OCI-LY7 (cell line): ENCODE measurements around the gene ATXN1L. TPM values are rescaled to one million over a fixed set of nuclear protein-coding genes. Genes with fewer than 3 reads are reported as not detected.

Experiments used
- BruUV-seq: library from RNA; stranded (reverse); fragments of 400-500 nt; replicated peaks from 2 replicates; lab custom pipeline; 2021; lab: Mats Ljungman, UMichigan
- CTCF ChIA-PET: fragments of 300-600 bp; sonication (Branson Sonifier 250); formaldehyde crosslinking; loops from one replicate; lab custom pipeline; 2022; ENCODE audit warnings: antibody characterized with exemption; ENCODE audit not compliant: unreplicated experiment; lab: Charles Lee
- POLR2A ChIA-PET: fragments of 300-600 bp; sonication (Branson Sonifier 250); formaldehyde crosslinking; loops from one replicate; lab custom pipeline; 2022; ENCODE audit warnings: antibody characterized with exemption; lab: Charles Lee
- DNase-seq: peaks from one replicate; pipeline ENCODE4 v3.0.0-alpha.2; 2015; ENCODE audit warnings: low spot score
- H2AFZ ChIP-seq: fragments of 200-600 bp; sonication (generic), shearing (Covaris generic); 2 replicates; pipeline ENCODE4 v1.6.1; 2014; ENCODE audit warnings: mild to moderate bottlenecking, antibody characterized with exemption, low read length, moderate library complexity
- H3K27ac ChIP-seq: fragments of 200-600 bp; sonication (generic); 2 replicates; pipeline ENCODE4 v1.5.1; 2014; ENCODE audit warnings: mixed run types, low read depth, mild to moderate bottlenecking, moderate library complexity, low read length, inconsistent platforms; ENCODE audit not compliant: poor library complexity, severe bottlenecking
- H3K36me3 ChIP-seq: fragments of 200-600 bp; sonication (generic); 2 replicates; pipeline ENCODE4 v1.6.1; 2014; ENCODE audit warnings: mild to moderate bottlenecking, antibody characterized with exemption, low read length, moderate library complexity, mixed read lengths; ENCODE audit not compliant: insufficient read depth
- H3K4me1 ChIP-seq: fragments of 200-600 bp; sonication (generic); 2 replicates; pipeline ENCODE4 v1.5.1; 2014; ENCODE audit warnings: mild to moderate bottlenecking, low read length; ENCODE audit not compliant: insufficient read depth, poor library complexity, severe bottlenecking
- H3K4me2 ChIP-seq: fragments of 200-600 bp; sonication (generic); 2 replicates; pipeline ENCODE4 v1.6.1; 2014; ENCODE audit warnings: mild to moderate bottlenecking, low read length
- H3K4me3 ChIP-seq: fragments of 200-600 bp; sonication (generic); 2 replicates; pipeline ENCODE4 v1.5.1; 2014; ENCODE audit warnings: mild to moderate bottlenecking, low read depth, low read length; ENCODE audit not compliant: poor library complexity, severe bottlenecking
- H3K79me2 ChIP-seq: fragments of 200-600 bp; sonication (generic); 2 replicates; pipeline ENCODE4 v1.6.1; 2016; ENCODE audit warnings: low read depth, mild to moderate bottlenecking, low read length, moderate library complexity, mixed read lengths; ENCODE audit not compliant: insufficient read depth
- H3K9me2 ChIP-seq: fragments of 200-600 bp; sonication (generic); 2 replicates; pipeline ENCODE4 v1.6.1; 2016; ENCODE audit warnings: mild to moderate bottlenecking, low read length, mixed read lengths; ENCODE audit not compliant: insufficient read depth
- H3K9me3 ChIP-seq: fragments of 200-600 bp; sonication (generic); 2 replicates; pipeline ENCODE4 v1.6.1; 2014; ENCODE audit warnings: mild to moderate bottlenecking, mixed run types, low read length, mixed read lengths
- H4K20me1 ChIP-seq: fragments of 200-600 bp; sonication (generic); 2 replicates; pipeline ENCODE4 v1.6.1; 2014; ENCODE audit warnings: mild to moderate bottlenecking, antibody characterized with exemption, low read length, moderate library complexity, mixed read lengths; ENCODE audit not compliant: insufficient read depth
- CTCF ChIP-seq: fragments of 200-600 bp; sonication (generic); conservative IDR thresholded peaks from 2 replicates; pipeline ENCODE4 v1.5.1; 2014; ENCODE audit warnings: mild to moderate bottlenecking, antibody characterized with exemption, low read length, moderate library complexity, mixed read lengths
- EZH2phosphoT487 ChIP-seq: fragments of 200-600 bp; sonication (generic); IDR thresholded peaks from 2 replicates; pipeline ENCODE4 v1.6.1; 2018; ENCODE audit warnings: low read depth, borderline replicate concordance, mild to moderate bottlenecking, mixed run types, antibody characterized with exemption, low read length, moderate library complexity, mixed read lengths
- intact Hi-C: fragments of 100-400 bp; cut with micrococcal nuclease; formaldehyde crosslinking; loops from one replicate; pipeline ENCODE4 v1.10.0; 2022; ENCODE audit not compliant: unreplicated experiment
- total RNA-seq, 2 experiments: library from RNA; depleted of rRNA in 1 of 2; stranded (reverse); fragments of >200 nt in 1 of 2; shearing (Covaris generic) in 1 of 2; gene quantifications; 2 replicates each; pipeline ENCODE4 v1.2.3, GENCODE V29; 2014 to 2022

The ATXN1L gene
- total RNA-seq, 2 experiments from 2014 or later: 12.5 to 19.5 TPM

GRCh38 chr16:71873199-71873598 is 27.4 kb downstream of the ATXN1L start:
- intact Hi-C loops: no loop called here
- H4K20me1 ChIP-seq: no peaks in the 10 kb centered on the region; the same call in 1 of the 2 replicates
- H3K9me2 ChIP-seq: no peaks in the 10 kb centered on the region
- POLR2A ChIA-PET: no interaction called here
- H2AFZ ChIP-seq: no peak overlapping the region
- no peak overlapping the region for H3K4me3 ChIP-seq
- H3K4me2 ChIP-seq: no peak overlapping the region
- DNase-seq: no peak
- no peaks in the 10 kb centered on the region for H3K4me1 ChIP-seq
- no peaks in the 10 kb centered on the region for H3K79me2 ChIP-seq
- no peak overlapping the region for H3K27ac ChIP-seq
- no TSS peak for BruUV-seq
- peaks cover 5% of the 10 kb centered on the region; the same call in 1 of the 2 replicates for H3K36me3 ChIP-seq
- TF ChIP-seq CTCF: no peak
- TF ChIP-seq EZH2phosphoT487: no peak
- no peaks in the 10 kb centered on the region for H3K9me3 ChIP-seq
- CTCF ChIA-PET: no interaction called here

GRCh38 chr16:71878911-71879310 is 33.1 kb downstream of the ATXN1L start:
- no peak overlapping the region for H3K4me3 ChIP-seq
- DNase-seq: no peak
- no peaks in the 10 kb centered on the region for H3K9me2 ChIP-seq
- intact Hi-C loops: no loop called here
- peaks cover 16% of the 10 kb centered on the region for H3K36me3 ChIP-seq
- TF ChIP-seq EZH2phosphoT487: no peak
- no peak for TF ChIP-seq CTCF
- peaks cover 6% of the 10 kb centered on the region for H4K20me1 ChIP-seq
- no peak overlapping the region for H2AFZ ChIP-seq
- no TSS peak for BruUV-seq
- CTCF ChIA-PET: no interaction called here
- H3K27ac ChIP-seq: no peak overlapping the region
- peaks cover 33% of the 10 kb centered on the region for H3K4me1 ChIP-seq
- H3K79me2 ChIP-seq: no peaks in the 10 kb centered on the region
- no peaks in the 10 kb centered on the region for H3K9me3 ChIP-seq
- POLR2A ChIA-PET: interaction anchor here (0.7 to 1.9 kb wide), 3 partner anchors 11 to 77 kb away, joined by 3 to 6 read pairs (median 3); no protein-coding TSS in a partner anchor
- no peak overlapping the region for H3K4me2 ChIP-seq

DNA sequence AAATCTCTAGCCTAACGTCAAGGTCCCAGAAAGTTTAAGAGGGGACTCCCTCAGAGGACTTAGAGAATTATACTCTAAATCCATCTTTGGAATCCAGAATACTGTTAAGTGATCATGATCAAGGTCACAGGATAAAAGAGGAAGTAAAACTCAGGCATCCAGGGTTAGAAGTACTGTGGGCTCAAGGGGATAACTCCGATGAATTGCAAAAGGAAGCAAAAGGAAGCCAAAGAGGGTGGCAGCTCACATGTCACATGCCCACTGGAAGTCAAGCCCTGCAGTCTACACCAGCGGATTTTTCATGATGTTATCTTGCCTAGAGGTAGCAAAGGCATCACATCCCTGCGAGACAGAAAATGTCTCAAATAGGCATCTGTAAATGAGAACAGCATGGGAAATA is 34.4 kb downstream of the ATXN1L start:
- no peak overlapping the region for H3K4me3 ChIP-seq
- POLR2A ChIA-PET: interaction anchor here (0.9 to 1.9 kb wide), 3 partner anchors 12 to 81 kb away, joined by 3 to 6 read pairs (median 3); no protein-coding TSS in a partner anchor
- H4K20me1 ChIP-seq: peaks cover 6% of the 10 kb centered on the region
- H3K4me2 ChIP-seq: peak overlapping the region; percentile 74; the same call in 1 of the 2 replicates
- no TSS peak for BruUV-seq
- DNase-seq: no peak
- H3K27ac ChIP-seq: no peak overlapping the region
- intact Hi-C loops: loop anchor here (10.0 kb wide), 2 partner anchors 215 to 315 kb away; partner anchors contain the start of genes DHX38 and TXNL4B
- no peaks in the 10 kb centered on the region for H3K9me3 ChIP-seq
- CTCF ChIA-PET: no interaction called here
- no peaks in the 10 kb centered on the region for H3K79me2 ChIP-seq
- no peak for TF ChIP-seq EZH2phosphoT487
- no peak for TF ChIP-seq CTCF
- H3K36me3 ChIP-seq: peaks cover 16% of the 10 kb centered on the region
- no peaks in the 10 kb centered on the region for H3K9me2 ChIP-seq
- peaks cover 37% of the 10 kb centered on the region for H3K4me1 ChIP-seq
- H2AFZ ChIP-seq: no peak overlapping the region
